AG10803 (cell line): ENCODE measurements around the gene ASPDH.

ENCODE experiments used
- DNase-seq: peaks from one replicate; pipeline ENCODE4 v3.0.0; 2010; ENCODE audit warnings: low read depth
- H3K4me3 ChIP-seq: 2 replicates; pipeline ENCODE4 v1.5.1; 2011; ENCODE audit warnings: mild to moderate bottlenecking, low read length, control low read depth
- CTCF ChIP-seq: conservative IDR thresholded peaks from 2 replicates; pipeline ENCODE4 v1.5.1; 2011; ENCODE audit warnings: mild to moderate bottlenecking, low read length, control low read depth, inconsistent platforms

ASPDH gene

GRCh38 chr19:50517704-50518075 is 4.0 kb upstream of the ASPDH start:
- no peak for DNase-seq
- TF ChIP-seq CTCF, result no peak
- H3K4me3 ChIP-seq, result no peak overlapping the region

- H3K4me3 ChIP-seq, result no peak overlapping the region
- no peak for DNase-seq
- TF ChIP-seq CTCF, result no peak
These were observed 3.4 kb upstream of the ASPDH start for GRCh38 chr19:50516964-50517703.

- TF ChIP-seq CTCF, result no peak
- DNase-seq, result no peak
- no peak overlapping the region for H3K4me3 ChIP-seq
These were observed 2.7 kb upstream of the ASPDH start for GRCh38 chr19:50516456-50516855.

- H3K4me3 ChIP-seq, result no peak overlapping the region
- no peak for TF ChIP-seq CTCF
- DNase-seq, result no peak
These were observed 1.5 kb upstream of the ASPDH start for GRCh38 chr19:50515168-50515561.

GRCh38 chr19:50514346-50515167 is 844 bp upstream of the ASPDH start:
- DNase-seq, result no peak
- no peak overlapping the region for H3K4me3 ChIP-seq
- TF ChIP-seq CTCF, result no peak

GRCh38 chr19:50512999-50513745 is 541 bp downstream of the ASPDH start:
- no peak for TF ChIP-seq CTCF
- H3K4me3 ChIP-seq, result no peak overlapping the region
- no peak for DNase-seq
